ENCODE results near the gene STIM1.
"Not testable (repeated sequence)": the region's sequence is repeated elsewhere in the genome, so short reads cannot be mapped to it uniquely, and the experiment has no call there.

The STIM1 gene

GRCh38 chr11:4103269-4103668 lies 247.8 kb downstream of the STIM1 start:
- H3K4me3 ChIP-seq (ENCODE audit: low read length) = no peak overlapping the region
- DNase-seq (ENCODE audit: low read depth, low spot score) = no peak

- no peak overlapping the region for H3K4me3 ChIP-seq (ENCODE audit: low read length)
- DNase-seq (ENCODE audit: low read depth, low spot score) = no peak
Observed at GRCh38 chr11:4105916-4106315, 250.5 kb downstream of the STIM1 start.

GRCh38 chr11:4111834-4112233 lies 256.4 kb downstream of the STIM1 start:
- DNase-seq (ENCODE audit: low read depth, low spot score) = no peak
- H3K4me3 ChIP-seq (ENCODE audit: low read length) = no peak overlapping the region

GRCh38 chr11:4115128-4115527 lies 259.7 kb downstream of the STIM1 start:
- no peak for DNase-seq (ENCODE audit: low read depth, low spot score)
- no peak overlapping the region for H3K4me3 ChIP-seq (ENCODE audit: low read length)

- no peak for DNase-seq (ENCODE audit: low read depth, low spot score)
- H3K4me3 ChIP-seq (ENCODE audit: low read length) = no peak overlapping the region
Observed at GRCh38 chr11:4118107-4118506, 262.6 kb downstream of the STIM1 start.

GRCh38 chr11:4123218-4123617 lies 267.8 kb downstream of the STIM1 start:
- DNase-seq (ENCODE audit: low read depth, low spot score) = no peak
- H3K4me3 ChIP-seq (ENCODE audit: low read length) = no peak overlapping the region

- DNase-seq (ENCODE audit: low read depth, low spot score) = no peak
Observed at GRCh38 chr11:4125141-4125540, 269.7 kb downstream of the STIM1 start.

GRCh38 chr11:4127357-4127756 lies 271.9 kb downstream of the STIM1 start:
- H3K4me3 ChIP-seq (ENCODE audit: low read length) = no peak overlapping the region
- no peak for DNase-seq (ENCODE audit: low read depth, low spot score)

More at GRCh38 chr11:4125141-4125540, 269.7 kb downstream of the STIM1 start:
- H3K4me3 ChIP-seq (ENCODE audit: low read length) = no peak overlapping the region

- not testable (repeated sequence) for H3K4me3 ChIP-seq (ENCODE audit: low read length); DNase-seq (ENCODE audit: low read depth, low spot score)
Observed at GRCh38 chr11:4130219-4130618, 274.8 kb downstream of the STIM1 start.

GRCh38 chr11:4134806-4135205 lies 279.3 kb downstream of the STIM1 start:
- no peak for DNase-seq (ENCODE audit: low read depth, low spot score)
- H3K4me3 ChIP-seq (ENCODE audit: low read length) = no peak overlapping the region

GRCh38 chr11:4138497-4138896 lies 283.0 kb downstream of the STIM1 start:
- H3K4me3 ChIP-seq (ENCODE audit: low read length) = no peak overlapping the region
- DNase-seq (ENCODE audit: low read depth, low spot score) = no peak

GRCh38 chr11:4140067-4140636 lies 284.7 kb downstream of the STIM1 start:
- DNase-seq (ENCODE audit: low read depth, low spot score) = no peak
- H3K4me3 ChIP-seq (ENCODE audit: low read length) = no peak overlapping the region

Data from Jurkat, Clone E6-1 (cell line).